Subcutaneous adipose tissue (tissue), 4 donors: ENCODE measurements around the gene GPX3. TPM values are rescaled to one million over a fixed set of nuclear protein-coding genes. Genes with fewer than 3 reads are reported as not detected.

Experiments
- CTCF ChIP-seq: fragments of 450-650 bp; IDR thresholded peaks from one replicate; pipeline ENCODE4 v1.5.1; 2016; ENCODE audit warnings: low read depth, mild to moderate bottlenecking, control low read depth, antibody characterized with exemption, moderate library complexity
- total RNA-seq, 4 donors: library from RNA; depleted of rRNA; stranded (reverse); fragments of >200 nt; gene quantifications; one replicate each; pipeline ENCODE4 v1.1.0, GENCODE V29; 2016

The GPX3 gene
- total RNA-seq, result over 10,000 TPM in 1 of 4 donors, 1,000 to 10,000 TPM in 3; 5,163 to 10,140 (median 6,795) TPM

- no peak for TF ChIP-seq CTCF
Observed at GRCh38 chr5:151020304-151021110, at the start of gene GPX3. Gene GPX3, plus strand, starts transcription at chr5:151020591. Its CDS starts 64 bp downstream, at chr5:151020655.

- no peak for TF ChIP-seq CTCF
Observed at GRCh38 chr5:150978590-150978989, 41.8 kb upstream of the GPX3 start.

DNA sequence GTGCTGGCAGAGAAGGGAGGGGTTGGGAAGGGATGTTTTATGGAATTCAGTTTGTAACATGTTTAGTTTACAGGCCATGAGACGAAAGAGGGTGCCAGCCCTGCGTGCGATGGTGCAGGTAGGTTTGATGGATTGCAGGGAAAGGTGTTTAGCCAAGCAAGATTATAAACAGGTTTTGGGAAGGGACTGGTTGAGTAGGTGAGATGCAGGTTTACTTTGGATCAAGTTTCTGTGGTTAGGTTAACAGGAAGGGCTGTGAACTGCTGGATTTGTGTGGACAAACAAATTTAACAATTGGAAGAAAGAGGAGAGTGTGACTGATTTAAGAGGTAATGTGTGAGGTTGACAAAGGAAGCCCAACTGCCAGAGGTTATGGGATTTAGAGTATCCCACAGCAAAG, 32.6 kb upstream of the GPX3 start:
- no peak for TF ChIP-seq CTCF

DNA sequence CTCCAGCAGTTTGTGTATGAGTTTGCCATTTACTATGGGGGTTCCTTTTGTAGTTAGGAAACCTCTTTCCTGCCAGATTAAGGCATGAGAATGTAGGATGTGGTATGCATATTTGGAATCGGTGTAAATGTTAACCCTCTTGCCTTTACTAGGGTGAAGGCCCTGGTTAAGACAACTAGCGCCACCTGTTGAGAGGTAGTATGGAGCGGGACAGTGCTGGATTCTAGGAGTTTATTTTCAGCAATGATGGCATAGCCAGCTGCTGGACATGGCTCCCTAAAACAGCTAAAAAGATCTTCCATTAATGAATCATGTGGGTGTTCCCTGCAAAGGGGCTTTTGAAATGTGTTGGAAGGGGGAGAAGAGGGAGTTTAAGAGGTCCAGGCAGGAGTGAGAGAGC, 30.7 kb upstream of the GPX3 start:
- TF ChIP-seq CTCF, result no peak

GRCh38 chr5:150992705-150993104, 27.7 kb upstream of the GPX3 start:
- no peak for TF ChIP-seq CTCF

DNA sequence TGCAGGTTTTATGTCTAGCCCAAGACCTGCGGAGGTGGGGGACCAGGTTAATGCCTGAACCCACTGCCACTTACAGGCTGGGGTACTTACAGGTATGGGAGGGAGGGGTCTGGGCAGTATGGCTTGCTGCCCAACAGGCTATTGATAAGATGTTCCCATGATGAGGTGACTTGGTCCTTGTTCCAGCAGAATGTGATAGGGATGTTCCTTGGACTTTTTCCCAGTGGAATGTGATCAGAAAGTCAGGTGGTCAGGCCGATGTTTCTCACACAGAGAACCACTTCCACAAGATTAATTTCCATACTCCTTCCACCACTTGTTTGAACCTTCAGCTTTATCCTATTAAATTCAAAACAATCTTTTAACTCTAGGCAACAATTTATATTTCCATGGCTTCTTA, 27.0 kb upstream of the GPX3 start:
- no peak for TF ChIP-seq CTCF

- no peak for TF ChIP-seq CTCF
Observed at GRCh38 chr5:150993826-150994412, 26.5 kb upstream of the GPX3 start.
